GM19467 (cell line): ENCODE data around the gene PAQR6.

ENCODE experiments used
- ATAC-seq: cut with Tn5 transposase; IDR thresholded peaks from one replicate; pipeline ENCODE4 v1.9.1; 2021; ENCODE audit warnings: mild to moderate bottlenecking, moderate library complexity; ENCODE audit not compliant: unreplicated experiment

PAQR6 gene, protein sequence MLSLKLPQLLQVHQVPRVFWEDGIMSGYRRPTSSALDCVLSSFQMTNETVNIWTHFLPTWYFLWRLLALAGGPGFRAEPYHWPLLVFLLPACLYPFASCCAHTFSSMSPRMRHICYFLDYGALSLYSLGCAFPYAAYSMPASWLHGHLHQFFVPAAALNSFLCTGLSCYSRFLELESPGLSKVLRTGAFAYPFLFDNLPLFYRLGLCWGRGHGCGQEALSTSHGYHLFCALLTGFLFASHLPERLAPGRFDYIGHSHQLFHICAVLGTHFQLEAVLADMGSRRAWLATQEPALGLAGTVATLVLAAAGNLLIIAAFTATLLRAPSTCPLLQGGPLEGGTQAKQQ

DNA sequence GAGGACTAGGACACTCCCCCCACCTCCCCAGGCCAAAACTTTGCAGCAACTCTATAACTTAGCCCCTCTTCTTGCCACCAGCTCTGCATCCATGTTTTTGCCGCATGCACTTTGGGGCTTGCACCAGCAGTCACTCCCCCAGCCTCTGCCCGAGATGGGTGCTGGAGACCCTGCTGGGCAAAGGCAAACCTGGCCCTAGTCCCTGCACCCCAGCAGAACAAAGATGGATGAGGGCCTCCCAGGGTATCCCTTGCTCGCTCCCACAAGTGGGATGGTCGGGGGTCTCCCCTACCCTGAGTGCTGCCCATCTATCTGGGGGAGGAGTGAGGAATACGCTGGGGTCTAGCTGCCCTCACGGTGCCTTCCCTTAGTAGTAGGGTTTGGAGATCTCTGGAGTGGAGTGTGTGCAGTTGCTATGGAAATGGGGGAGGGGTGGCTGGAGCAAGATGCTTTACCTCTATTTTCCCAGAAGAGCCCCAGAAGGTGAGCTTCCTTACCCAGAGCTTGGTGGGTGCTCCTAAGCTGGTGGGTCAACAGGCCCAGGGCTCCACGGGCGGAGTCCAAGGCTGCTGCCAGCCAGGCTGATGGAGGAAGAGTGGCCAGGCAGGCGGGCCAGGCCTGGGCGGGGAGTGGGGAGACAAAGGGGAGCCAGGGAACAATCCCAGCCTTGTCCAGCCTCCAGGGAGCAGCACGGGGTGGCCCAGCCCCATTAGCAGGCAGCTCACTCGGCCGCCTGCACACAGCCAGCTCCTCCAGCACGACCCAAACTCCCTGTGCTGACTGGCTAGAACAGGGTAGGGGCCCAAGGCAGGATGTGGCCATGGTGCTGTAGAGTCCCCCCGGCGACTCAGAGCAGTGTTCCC lies at the start of gene PAQR6:
Gene PAQR6 (minus strand): TSS at position 597 of the 863 bp plus-strand sequence. CDS start 1,325 bp downstream, outside the sequence.
- no peak for ATAC-seq

DNA sequence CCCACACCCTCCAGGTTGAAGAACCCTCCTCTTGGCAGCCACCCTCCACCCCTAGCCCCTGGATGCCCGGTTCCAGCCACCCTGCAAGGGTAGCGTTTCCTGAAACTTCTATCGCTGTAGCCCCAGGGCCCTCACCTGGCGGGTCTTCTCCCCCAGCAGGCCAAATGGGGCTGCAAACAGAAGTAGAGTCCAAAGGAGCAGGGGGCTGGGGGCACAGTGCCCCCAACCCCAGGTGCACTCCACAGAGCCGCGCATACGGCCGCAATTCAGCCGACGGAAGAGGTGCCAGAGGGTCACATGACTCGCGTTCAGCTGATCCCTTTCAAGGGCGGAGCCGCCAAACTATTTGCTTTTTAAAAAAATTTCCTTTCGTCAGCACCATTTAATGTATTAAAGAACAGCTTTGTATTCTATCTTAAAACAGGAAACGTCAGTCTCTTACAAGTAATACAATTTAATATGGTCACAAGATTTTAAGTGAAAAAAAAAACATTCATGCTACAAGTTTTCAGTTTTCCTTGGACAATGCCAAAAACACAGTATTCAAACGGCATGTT lies 47.6 kb upstream of the PAQR6 start, which contains the start of gene GLMP:
Gene GLMP (minus strand): TSS at position 289 of the 557 bp plus-strand sequence. CDS start 34 bp downstream, at position 255.
- ATAC-seq: no peak

DNA sequence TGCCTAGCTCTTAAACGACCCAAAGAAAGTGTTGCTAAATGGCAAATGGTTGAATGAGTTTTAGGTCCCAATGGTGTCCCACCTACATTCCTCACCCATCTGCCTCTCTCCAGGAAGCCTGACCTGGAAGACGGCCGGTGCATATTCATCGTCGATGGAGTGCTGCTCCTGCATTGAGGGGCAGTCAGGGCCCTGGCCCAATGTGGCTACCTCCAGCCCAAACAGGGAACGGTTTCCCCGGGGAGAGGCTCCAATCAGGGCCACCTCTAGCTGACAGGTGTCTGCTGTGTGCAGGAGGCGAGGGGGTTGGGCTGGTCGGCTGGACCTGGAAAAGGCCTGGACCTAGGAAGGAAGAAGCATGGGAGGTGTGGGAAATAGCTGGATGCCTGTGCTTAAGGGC lies 46.0 kb upstream of the PAQR6 start:
- ATAC-seq: no peak

DNA sequence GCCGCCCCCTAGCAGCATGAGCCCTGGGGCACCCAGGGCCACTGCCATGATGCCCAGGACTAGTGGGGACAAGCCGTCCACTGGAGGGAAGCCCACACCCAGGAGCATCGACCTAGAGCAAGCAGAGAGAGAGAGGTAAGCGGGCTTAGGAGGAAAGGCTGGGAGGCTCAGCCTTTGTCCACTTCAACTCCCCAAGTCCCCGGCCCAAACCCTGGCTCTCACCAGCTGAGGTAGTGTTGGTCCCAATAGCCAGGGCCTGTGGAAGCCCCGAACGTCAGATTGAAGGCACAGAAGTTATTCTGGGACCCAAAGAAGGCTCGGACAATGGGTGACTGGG lies 45.2 kb upstream of the PAQR6 start:
- ATAC-seq: no peak

DNA sequence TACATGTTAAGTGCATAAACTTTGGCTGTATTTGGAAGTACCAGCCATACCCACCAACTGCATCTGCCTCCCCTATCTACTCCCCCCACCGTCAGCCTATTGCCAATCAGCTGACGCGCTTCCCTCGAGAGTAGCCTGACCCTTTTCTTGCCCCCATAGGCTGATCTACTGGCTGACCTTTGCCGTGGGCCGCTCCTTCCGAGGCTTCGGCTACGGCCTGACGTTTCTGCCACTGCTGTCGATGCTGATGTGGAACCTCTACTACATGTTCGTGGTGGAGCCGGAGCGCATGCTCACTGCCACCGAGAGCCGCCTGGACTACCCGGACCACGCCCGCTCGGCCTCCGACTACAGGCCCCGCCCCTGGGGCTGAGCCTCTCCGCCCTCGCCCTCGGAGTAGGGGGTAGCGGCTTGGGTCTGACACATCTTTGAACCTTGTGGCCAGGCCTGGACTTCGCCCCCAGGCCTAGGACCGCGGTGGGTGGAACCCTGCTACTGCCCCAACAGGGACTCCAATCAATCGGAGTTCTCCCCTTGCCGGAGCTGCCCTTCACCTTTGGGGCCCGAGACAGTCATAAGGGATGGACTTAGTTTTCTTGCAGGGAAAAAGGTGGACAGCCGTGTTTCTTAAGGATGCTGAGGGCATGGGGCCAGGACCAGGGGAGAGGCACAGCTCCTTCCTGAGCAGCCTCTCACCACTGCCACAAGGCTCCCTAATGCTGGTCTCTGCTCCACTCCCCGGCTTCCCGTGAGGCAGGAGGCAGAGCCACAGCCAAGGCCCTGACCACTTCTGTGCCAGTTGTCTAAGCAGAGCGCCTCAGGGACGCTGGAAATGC lies 43.6 kb upstream of the PAQR6 start:
- no peak for ATAC-seq

DNA sequence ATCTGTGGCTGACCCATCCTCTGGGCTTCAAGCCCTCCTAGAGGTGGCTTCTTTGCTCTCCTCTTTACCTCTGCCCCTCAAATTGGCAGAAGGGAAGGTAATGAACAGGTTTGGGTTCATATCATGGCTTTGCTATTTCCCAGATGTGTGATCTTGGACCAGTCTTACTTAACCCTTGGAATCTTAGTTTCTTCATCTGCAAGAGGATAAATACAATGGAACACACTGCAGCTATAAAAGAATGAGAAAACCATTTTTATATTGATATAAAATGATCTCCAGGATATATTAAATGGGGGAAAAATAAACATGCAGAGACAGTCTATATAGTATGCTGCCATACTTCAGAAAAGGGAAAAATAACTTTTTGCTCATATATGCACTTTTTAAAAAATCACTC lies 42.0 kb upstream of the PAQR6 start:
- ATAC-seq: no peak

DNA sequence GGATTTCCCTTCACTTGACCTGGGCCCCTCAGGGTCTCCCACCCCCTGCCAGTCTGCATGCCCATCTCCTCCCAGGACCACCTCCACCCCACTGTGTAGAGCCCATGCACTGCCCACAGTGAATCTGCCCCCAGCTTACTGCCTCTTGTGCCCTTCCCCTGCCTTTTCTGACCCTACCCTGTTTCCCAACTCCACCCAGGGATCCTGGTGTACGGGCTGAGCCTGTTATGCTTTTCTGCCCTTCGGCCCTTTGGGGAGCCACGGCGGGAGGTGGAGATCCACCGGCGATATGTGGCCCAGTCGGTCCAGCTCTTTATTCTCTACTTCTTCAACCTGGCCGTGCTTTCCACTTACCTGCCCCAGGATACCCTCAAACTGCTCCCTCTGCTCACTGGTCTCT lies 38.2 kb upstream of the PAQR6 start:
- ATAC-seq: no peak

DNA sequence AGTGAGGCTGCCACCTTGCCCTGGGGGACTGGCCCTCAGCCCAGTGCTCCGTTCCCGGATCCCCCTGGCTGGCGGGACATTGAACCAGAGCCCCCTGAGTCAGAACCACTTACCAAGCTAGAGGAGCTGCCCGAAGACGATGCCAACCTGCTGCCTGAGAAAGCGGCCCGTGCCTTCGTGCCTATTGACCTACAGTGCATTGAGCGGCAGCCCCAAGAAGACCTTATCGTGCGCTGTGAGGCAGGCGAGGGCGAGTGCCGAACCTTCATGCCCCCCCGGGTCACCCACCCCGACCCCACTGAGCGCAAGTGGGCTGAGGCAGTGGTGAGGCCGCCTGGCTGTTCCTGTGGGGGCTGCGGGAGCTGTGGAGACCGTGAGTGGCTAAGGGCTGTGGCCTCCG lies 37.6 kb upstream of the PAQR6 start:
- ATAC-seq: no peak

DNA sequence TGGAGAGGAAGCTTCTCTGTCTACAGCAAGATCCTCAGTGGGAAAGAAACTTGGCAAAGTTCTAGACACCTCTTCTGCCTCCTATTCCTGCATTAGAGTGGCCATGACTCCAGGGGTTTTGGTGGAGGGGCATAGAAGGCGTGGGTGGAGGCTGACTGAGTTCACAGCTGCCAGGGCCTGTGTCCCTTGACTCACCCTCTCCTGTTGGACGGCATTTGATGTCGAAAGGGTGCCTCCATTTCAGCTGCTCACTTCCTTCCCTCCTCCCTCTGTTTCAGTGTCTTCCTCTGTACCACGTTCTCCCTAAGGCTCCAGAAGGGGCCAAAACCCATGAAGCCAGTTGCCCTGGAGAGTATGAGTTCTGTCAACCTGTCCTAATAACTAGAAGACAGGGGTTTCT lies 36.9 kb upstream of the PAQR6 start:
- no peak for ATAC-seq

DNA sequence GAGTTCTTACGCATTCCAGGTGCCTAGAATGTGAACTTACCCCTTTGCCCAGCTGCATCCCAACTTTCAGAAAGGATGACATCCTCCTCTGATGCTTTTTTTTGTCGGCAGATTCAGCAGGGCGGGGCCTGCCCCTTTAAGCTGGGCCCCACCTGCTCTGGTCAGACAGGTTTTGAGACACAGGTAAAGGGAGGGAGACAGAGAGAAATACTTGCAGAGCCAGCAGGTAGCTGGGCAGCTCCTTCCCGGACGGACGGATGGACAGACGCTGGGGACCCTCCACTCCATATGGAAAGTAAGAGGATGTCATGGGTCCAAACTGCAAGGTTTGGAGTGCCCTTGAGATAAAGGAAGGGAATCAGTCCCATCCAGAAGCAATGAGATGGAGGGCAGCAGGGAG lies 36.3 kb upstream of the PAQR6 start, which contains the start of gene TMEM79:
Gene TMEM79 (plus strand): TSS at position 214 of the 400 bp plus-strand sequence. CDS start 902 bp downstream, outside the sequence.
- no peak for ATAC-seq

DNA sequence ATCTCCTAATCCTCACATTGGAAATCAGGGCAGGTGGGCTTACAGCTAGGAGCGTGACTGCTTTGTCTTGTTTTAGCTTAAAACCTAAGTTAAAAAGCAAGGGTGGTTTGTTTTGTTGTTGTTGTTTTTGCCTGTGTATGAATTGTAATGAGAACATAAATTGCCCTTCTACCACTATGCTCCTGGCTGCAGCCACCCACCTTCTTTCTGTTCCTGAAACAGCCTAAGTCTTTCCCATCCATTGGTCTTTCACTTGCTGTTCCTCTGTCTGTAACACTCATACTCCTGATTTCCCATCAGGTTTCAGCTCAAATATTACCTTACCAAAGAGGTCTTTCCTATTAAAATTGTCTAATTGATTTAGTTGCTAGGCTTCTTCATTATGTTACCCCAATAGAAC lies 35.7 kb upstream of the PAQR6 start:
- ATAC-seq: no peak

DNA sequence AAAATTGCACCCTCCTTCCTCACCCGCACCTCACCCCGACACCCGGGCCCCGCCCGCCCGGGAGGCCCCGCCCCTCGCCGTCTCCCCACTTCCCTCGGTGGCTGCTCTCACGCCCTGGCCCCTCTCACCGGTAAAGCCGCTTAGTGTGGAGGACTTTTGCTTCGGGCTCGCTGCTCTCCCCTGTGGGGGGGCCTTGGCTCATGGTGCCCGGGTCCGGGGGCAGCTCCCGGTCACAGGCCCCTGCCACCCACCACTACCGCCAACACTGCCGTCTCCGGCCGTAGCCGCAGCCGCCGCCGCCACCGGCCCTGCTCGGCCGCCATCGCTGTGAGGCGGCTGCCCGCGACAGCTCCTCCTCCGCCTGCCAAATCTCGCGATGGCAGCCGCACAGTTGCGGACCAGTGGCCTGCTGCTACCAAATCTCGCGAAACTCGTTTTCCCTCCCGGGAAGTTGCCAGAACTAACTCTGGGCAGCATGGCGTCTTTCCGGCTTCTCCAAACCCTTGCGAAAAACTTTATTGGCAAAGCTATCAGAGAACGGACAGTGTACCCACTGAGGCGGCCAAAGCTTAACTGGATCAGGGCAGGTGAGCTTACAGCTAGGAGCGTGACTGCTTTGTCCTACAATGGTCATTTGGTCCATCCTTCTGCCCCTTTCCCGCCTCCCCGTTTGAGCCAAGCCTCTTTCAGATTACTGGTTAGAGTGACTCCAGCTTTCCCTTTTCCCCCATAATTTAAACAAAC lies 34.8 kb upstream of the PAQR6 start, which contains the start of gene SMG5:
Gene SMG5 (minus strand): TSS at position 347 of the 744 bp plus-strand sequence. CDS start 145 bp downstream, at position 202.
- peak; percentile 76 for ATAC-seq

DNA sequence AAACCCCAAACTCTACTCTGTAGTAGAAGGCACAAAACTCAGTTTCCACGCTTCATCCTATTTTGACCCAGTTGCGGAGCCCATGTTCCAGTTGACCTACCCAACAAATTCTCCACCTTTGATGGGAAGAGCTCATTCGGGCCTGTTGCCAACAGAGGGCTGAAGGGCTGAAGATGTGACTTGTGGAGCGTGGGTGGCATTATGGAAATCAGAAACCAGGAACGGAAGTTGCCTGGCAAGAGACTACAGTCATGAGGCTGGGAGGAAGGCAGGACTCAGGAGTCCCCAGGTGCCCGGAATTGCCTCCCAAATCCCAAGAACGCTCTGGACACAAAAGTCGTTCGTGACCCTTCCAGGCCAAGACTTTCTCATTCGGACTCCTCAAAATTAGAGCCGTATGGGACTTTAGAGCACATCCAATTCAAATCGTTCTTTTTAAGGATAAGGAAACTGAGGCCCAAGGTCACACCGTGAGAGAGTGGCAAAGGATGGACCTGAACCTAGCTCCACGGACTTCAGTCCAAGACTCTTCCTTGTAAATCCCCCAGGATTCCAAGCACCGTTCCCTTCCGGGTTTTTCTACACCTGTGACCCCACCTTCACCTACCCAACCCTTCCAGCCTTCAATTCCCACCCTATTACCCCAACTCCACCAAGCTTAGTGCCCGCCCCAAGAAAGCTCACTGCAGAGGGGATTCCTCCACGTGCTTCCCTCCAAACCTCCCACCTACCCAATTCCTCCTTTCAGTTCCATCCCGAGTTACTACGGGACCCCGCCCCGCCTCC lies 34.0 kb upstream of the PAQR6 start:
- no peak for ATAC-seq

DNA sequence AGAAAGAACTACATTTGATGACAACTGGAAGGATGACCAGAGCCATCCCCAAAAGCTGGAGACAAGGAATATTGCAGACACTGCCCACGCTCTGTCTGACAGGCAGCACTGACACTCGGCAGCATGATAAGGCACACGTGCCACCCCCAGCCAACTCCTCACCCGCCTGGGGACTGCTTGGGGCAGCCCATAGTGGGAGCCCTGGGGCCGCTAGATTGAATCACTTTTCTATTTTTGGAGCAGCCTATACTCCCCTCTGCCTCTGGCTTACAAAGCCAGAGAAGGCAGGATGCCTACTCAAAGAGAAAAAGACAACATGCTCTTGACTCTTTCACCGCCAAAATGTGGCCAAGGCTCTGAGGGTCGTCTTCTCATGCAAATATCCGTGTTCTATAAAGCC lies 33.4 kb upstream of the PAQR6 start:
- ATAC-seq: no peak

DNA sequence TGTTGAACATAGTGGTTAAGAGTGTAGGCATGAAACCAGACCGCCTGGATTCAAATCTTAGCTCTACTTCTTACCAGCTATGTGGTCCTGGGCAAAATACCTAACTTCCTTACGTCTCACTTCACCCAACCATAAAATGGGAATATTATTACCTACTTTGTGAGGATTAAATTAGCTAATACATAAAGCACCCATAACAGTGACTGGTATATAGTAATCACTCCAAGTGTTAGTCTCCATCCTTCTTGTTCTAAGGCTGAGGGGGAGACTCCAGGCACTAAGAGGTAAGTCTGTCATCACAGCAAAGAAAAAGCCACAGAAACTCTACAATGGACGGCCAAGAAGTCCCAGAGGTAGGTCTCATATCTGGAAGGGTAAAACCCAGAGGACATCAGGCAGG lies 32.0 kb upstream of the PAQR6 start:
- no peak for ATAC-seq

DNA sequence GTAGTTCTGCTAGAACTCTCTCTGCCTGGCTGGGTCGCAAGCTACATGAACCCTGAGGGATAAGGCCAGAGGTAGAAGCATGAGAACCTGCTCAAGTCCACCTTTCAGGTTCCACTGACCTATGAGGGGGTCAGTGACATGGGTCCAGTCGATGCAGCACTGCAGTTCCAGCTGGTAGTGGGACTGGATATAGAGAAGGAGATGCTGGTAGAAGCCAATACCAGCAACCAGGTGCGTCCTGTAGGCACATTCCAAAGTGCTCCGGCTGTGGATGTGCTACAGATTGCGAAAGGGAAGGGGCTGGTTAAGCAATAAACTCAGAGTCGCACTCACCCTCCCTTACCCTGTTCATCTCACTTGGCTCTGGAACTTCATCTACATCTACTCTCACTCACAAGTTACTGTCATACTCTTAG lies 29.1 kb upstream of the PAQR6 start:
- ATAC-seq: no peak

DNA sequence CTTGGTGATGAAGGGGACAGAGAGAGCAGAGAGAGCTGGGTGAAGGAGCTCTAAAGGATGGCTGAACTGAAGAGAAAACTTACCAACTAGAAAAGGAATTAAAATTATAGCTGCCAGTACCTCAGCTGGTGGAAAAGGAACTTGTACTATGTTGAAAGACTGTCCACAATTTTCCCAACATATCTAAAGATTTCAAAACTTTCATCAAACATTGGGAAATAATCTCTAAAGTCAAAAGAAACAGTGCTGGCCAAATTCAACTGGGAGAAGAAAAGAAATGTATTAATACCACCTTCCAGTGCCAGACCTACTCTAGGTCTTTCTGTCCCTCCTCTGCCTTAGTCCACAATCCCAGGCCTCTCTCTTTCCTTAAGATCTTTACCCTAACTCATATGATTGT lies 28.7 kb upstream of the PAQR6 start:
- ATAC-seq: no peak

DNA sequence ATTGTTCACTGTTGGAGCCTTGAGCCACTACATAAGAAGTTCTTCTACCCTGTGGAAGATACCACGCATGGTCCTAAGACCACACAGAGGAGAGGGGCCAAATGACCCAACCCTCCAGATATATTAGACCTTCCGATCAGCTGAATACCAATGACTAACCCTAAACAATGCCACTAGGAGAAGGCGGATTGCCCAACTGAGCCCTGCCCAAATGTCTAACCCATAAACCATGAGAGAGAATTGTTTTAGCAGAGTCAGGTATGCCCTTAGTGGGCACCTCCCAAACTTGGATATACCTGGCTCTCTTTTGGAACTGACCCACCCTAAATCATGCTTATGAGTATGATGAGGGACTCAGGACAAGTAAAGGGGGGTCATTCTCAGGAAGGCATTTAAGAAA lies 22.5 kb upstream of the PAQR6 start:
- ATAC-seq: no peak

DNA sequence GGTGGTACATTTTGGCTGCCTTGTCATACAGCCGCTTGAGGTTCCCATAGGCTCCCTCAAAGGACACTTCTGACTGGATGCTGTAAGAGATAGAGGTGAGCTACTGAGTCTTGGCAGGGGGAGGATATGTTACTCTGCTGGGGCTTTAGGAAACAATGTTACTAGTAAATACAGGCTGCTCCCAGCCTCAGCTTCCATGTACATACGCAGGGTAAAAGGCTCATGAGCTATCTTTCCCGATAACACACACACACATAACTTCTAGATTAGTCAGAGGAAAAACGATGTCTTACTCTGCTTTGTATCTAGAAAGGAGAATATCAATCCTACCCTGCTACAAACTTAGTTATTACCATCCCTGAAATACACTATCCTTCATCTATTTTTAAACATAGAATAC lies 20.5 kb upstream of the PAQR6 start:
- no peak for ATAC-seq
